Esophagus squamous epithelium (tissue), 5 donors: Measurements from ENCODE around the gene PIK3CG. TPM values are rescaled to one million over a fixed set of nuclear protein-coding genes. Genes with fewer than 3 reads are reported as not detected.

Experiments
- DNase-seq: peaks from one replicate; lab custom pipeline; 2025; lab: John Stamatoyannopoulos, UW
- H3K27ac ChIP-seq, 4 donors: fragments of 200-600 bp; sonication (generic); one replicate each; pipeline ENCODE4 v1.5.1; 2016 to 2019; ENCODE audit warnings: mild to moderate bottlenecking in 1 of 4
- H3K27me3 ChIP-seq, 4 donors: fragments of 200-600 bp; sonication (generic); 1 replicate in 3 of 4; 2 replicates in 1 of 4; pipeline versions ENCODE4 v1.5.1 to v1.6.0; 2017 to 2021; ENCODE audit warnings: antibody characterized with exemption in 1 of 4
- H3K36me3 ChIP-seq, 3 donors: fragments of 200-600 bp; sonication (generic); one replicate each; pipeline ENCODE4 v1.5.1; 2016 to 2019
- H3K4me1 ChIP-seq, 3 donors: fragments of 200-600 bp; sonication (generic); one replicate each; pipeline ENCODE4 v1.5.1; 2017 to 2019
- H3K4me3 ChIP-seq, 4 donors: fragments of 200-600 bp; sonication (generic); 1 replicate in 3 of 4; 2 replicates in 1 of 4; pipeline ENCODE4 v1.5.1; 2016 to 2019; ENCODE audit warnings: mild to moderate bottlenecking in 2 of 4, moderate library complexity in 1 of 4
- H3K9me3 ChIP-seq, 3 donors: fragments of 200-600 bp; sonication (generic); one replicate each; pipeline ENCODE4 v1.5.1; 2016 to 2019
- CTCF ChIP-seq, 6 experiments: fragments of 450-650 bp in 4 of 6; fragments of 200-600 bp in 2 of 6; sonication (generic) in 2 of 6; IDR thresholded peaks; one replicate each; pipeline ENCODE4 v1.5.1; 2016 to 2019; ENCODE audit warnings: antibody characterized with exemption in 6 of 6, mild to moderate bottlenecking in 4 of 6, moderate library complexity in 4 of 6
- POLR2A ChIP-seq, 4 donors: fragments of 450-650 bp; IDR thresholded peaks; one replicate each; pipeline ENCODE4 v1.6.1; 2017; ENCODE audit warnings: antibody characterized with exemption in 4 of 4, mild to moderate bottlenecking in 4 of 4, moderate library complexity in 3 of 4
- WGBS, 2 donors: methylation state at CpG; one replicate each; pipeline ENCODE4 v1.1.5; 2018; 5-methylcytosine and 5-hydroxymethylcytosine counted together
- intact Hi-C: fragments of 100-400 bp; cut with DNase I; formaldehyde crosslinking; loops from one replicate; pipeline ENCODE4 v1.15.0; 2022
- total RNA-seq, 4 donors: library from RNA; depleted of rRNA; stranded (reverse); fragments of >200 nt; gene quantifications; one replicate each; pipeline ENCODE4 v1.1.0, GENCODE V29; 2016
- donor health status: DM: yes; HTN: yes; CAD: no.

Gene PIK3CG
- total RNA-seq, 4 donors from 2014 or later = 1.3 to 6.1 (median 2.5) TPM

- no peaks in the 10 kb centered on the region for H3K36me3 ChIP-seq
- no peak overlapping the region for H3K27ac ChIP-seq
- TF ChIP-seq CTCF (IDR thresholded peaks at IDR 0.05) = no peak
- no peak for TF ChIP-seq POLR2A (IDR thresholded peaks at IDR 0.05)
- H3K4me1 ChIP-seq = no peaks in the 10 kb centered on the region
- no peaks in the 10 kb centered on the region for H3K27me3 ChIP-seq
- no peak overlapping the region for H3K4me3 ChIP-seq
- WGBS, 2 donors = 6 to 24% methylated on average over 1 of the region's 1 CpG
- intact Hi-C loops = no loop called here
- no peaks in the 10 kb centered on the region for H3K9me3 ChIP-seq
- DNase-seq = no peak
Observed at GRCh38 chr7:106887421-106887820, 22.3 kb downstream of the PIK3CG start.

DNA sequence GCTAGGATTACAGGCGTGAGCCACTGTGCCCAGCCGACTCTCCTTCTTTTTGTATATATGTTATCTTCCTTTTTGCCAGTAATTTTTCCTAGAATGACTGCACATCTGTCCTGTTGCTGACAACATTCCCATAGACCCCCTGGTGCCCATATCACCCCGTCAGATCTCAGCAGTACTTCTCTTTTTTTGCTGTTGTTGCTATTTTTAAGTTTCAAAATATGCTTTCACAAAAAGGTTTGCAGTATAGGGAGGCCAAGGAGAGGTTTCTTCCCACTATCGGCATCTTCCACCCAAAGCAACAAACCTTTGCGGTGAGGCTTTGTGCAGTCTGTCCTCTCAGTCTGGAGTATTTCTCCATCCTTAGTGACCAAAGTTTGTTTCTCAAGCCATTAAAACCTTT, 23.1 kb downstream of the PIK3CG start:
- DNase-seq = no peak
- Histone ChIP-seq H3K27me3 (no peaks in the 10 kb centered on the region), H3K9me3 (no peaks in the 10 kb centered on the region), H3K4me1 (no peaks in the 10 kb centered on the region), H3K4me3 (no peak overlapping the region), H3K27ac (no peak overlapping the region), H3K36me3 (no peaks in the 10 kb centered on the region)
- 78% methylated on average over 5 of the region's 5 CpGs for WGBS, 2 donors
- TF ChIP-seq CTCF (IDR thresholded peaks at IDR 0.05) (no peak), POLR2A (IDR thresholded peaks at IDR 0.05) (no peak)
- intact Hi-C loops = no loop called here

DNA sequence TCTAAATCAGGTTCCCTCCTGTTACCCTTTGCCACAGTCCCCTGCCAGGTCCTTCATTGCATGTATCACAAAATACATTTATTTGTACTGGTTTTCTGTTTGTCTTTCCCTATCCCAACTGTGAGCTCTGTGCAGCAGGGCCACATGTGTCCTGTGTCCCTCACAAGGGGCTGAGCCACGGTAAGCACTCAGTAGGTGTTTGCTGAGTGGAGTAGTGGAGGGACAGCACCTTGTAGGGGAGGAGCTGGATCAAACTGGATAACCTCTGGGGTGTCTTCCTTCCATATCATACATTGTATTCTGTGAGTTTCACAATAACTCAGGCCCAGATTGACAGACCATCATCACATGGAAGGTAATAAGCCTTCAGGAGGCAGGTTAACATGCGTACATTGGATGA, 25.9 kb downstream of the PIK3CG start:
- Histone ChIP-seq H3K4me1 (no peaks in the 10 kb centered on the region), H3K4me3 (no peak overlapping the region), H3K27ac (no peak overlapping the region), H3K36me3 (no peaks in the 10 kb centered on the region), H3K9me3 (no peaks in the 10 kb centered on the region), H3K27me3 (no peaks in the 10 kb centered on the region)
- 83 to 94% methylated on average over 1 to 2 of the region's 2 CpGs for WGBS, 2 donors
- no peak for TF ChIP-seq CTCF (IDR thresholded peaks at IDR 0.05)
- TF ChIP-seq POLR2A (IDR thresholded peaks at IDR 0.05) = no peak
- intact Hi-C loops = no loop called here
- no peak for DNase-seq

DNA sequence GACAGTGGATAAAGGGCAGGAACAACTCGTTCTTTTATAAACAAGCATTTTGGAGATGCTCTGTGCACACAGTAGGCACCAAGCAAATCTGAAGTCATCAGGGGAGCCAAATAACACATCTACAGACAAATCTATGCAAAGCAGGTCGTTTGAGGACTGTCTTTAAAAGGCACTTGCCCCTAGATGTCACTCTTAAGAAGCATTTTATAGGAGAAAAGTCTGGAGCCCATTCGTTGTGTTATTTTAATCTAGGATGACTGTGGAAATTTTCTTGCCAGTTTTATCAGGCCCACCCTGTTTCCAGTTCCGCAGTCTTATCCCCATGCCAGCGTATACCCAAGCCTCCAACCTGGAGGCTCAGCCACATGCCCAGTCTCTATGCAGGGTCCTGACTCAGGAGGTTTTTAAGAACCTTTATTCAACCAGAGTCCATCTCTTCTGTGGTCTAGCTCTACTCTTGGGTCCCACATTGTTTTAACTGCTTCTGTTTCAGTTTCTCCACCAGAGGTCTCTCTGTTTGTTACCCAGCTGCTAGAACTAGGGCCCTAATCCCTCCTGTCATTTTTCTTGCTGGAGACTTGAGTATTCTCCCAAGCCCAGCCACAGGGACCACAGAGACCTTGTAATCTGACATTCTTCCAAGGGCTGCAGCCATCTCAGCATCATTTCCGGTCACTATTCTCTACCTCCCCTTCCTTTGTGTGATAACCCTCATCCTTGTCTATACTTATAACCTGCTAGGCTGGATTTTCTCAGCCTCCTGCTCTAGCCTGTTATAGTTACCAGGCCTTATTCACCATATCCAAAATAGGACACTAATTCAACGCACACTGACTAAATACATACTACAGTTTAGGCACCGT, 26.7 kb downstream of the PIK3CG start:
- Histone ChIP-seq H3K4me1 (no peaks in the 10 kb centered on the region), H3K4me3 (no peak overlapping the region), H3K36me3 (no peaks in the 10 kb centered on the region), H3K27me3 (no peaks in the 10 kb centered on the region), H3K9me3 (no peaks in the 10 kb centered on the region), H3K27ac (no peak overlapping the region)
- intact Hi-C loops = no loop called here
- 62 to 65% methylated on average over 8 of the region's 8 CpGs for WGBS, 2 donors
- no peak for TF ChIP-seq CTCF (IDR thresholded peaks at IDR 0.05)
- no peak for DNase-seq

DNA sequence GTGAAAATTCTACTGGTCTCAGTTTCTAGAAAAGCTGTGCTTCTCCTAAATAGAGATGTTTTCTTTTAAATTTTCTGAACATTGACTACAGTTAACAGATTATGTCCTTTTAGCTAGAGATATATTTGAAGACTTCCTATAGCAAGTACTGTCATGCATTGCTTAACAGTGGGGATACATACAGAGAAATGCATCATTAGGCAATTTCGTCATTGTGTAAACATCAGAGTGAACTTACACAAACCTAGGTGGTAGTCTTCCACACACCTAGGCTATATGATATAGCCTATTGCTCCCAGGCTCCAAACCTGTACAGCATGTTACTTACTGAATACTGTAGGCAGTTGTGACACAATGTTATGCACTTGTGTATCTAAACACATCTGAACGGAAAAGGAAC, 28.5 kb downstream of the PIK3CG start:
- Histone ChIP-seq H3K27ac (no peak overlapping the region), H3K4me3 (no peak overlapping the region), H3K4me1 (no peaks in the 10 kb centered on the region), H3K9me3 (no peaks in the 10 kb centered on the region), H3K27me3 (no peaks in the 10 kb centered on the region), H3K36me3 (no peaks in the 10 kb centered on the region)
- intact Hi-C loops = no loop called here
- no peak for DNase-seq
- WGBS, 2 donors = 68 to 71% methylated on average over 2 of the region's 2 CpGs
- TF ChIP-seq CTCF (IDR thresholded peaks at IDR 0.05) = no peak
- TF ChIP-seq POLR2A (IDR thresholded peaks at IDR 0.05) = no peak
